Measurements from ENCODE around the gene FBXL16. TPM values are rescaled to one million over a fixed set of nuclear protein-coding genes. Genes with fewer than 3 reads are reported as not detected.

Gene FBXL16
- total and polyA plus RNA-seq, 2 experiments from 2014 or later: 0.29 to 0.54 TPM

GRCh38 chr16:751152-752006 lies 45.8 kb upstream of the FBXL16 start:
- Histone ChIP-seq H2AFZ (no peak overlapping the region), H3K27ac (no peak overlapping the region), H3K4me2 (ENCODE audit: unreplicated experiment) (no peak overlapping the region), H3K9me2 (ENCODE audit: insufficient read depth) (no peaks in the 10 kb centered on the region), H3K4me1 (ENCODE audit: insufficient read depth) (peaks cover 11% of the 10 kb centered on the region), H3K79me2 (ENCODE audit: insufficient read depth) (no peaks in the 10 kb centered on the region), H3K27me3 (replicated peaks; ENCODE audit: insufficient read depth) (peaks cover 5% of the 10 kb centered on the region; the same call in 1 of the 2 replicates), H3K9me3 (ENCODE audit: low read depth) (no peaks in the 10 kb centered on the region), H3K36me3 (ENCODE audit: low read depth) (no peaks in the 10 kb centered on the region), H4K20me1 (ENCODE audit: insufficient read depth) (no peaks in the 10 kb centered on the region), H3K9ac (no peak overlapping the region), H3F3A (ENCODE audit: insufficient read depth) (peaks cover 8% of the 10 kb centered on the region), H3K4me3 (no peak overlapping the region)
- DNase-seq: no peak
- in situ Hi-C loops (cut with MboI): no loop called here
- TF ChIP-seq EZH2phosphoT487 (IDR thresholded peaks at IDR 0.05; ENCODE audit: insufficient read depth, low read depth) (no peak), EZH2 (IDR thresholded peaks at IDR 0.05; ENCODE audit: insufficient read depth, poor library complexity, severe bottlenecking) (no peak)
- WGBS, 2 experiments (ENCODE audit: low coverage in 1 of 2, low lambda C conversion rate in 2 of 2, missing lambda C conversion rate in 2 of 2): 62 to 68% methylated on average over 33 to 39 of the region's 39 CpGs

DNA sequence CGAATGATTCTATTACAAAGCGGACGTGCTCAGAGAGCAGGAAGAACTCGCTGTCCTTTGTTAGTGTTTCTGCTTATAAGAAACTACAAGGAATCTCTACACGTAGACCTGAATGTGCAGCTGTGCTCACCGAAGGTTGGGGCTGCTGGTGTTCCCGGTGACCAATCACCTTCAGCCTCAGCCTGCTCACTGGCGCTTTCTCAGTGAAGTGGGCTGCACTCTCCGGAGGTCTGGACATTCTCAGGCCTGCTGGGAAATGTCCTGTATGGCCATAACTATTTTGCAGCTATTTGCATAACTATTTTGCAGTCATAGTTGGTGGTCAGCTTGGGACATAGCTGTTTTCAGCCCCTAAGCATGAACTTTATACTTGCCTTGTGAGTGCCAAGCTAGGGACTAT lies 44.9 kb upstream of the FBXL16 start:
- Histone ChIP-seq H3K4me2 (ENCODE audit: unreplicated experiment) (no peak overlapping the region), H2AFZ (no peak overlapping the region), H3K9ac (no peak overlapping the region), H3K4me3 (no peak overlapping the region), H4K20me1 (ENCODE audit: insufficient read depth) (no peaks in the 10 kb centered on the region), H3K9me2 (ENCODE audit: insufficient read depth) (no peaks in the 10 kb centered on the region), H3K27ac (no peak overlapping the region), H3K27me3 (replicated peaks; ENCODE audit: insufficient read depth) (peaks cover 5% of the 10 kb centered on the region; the same call in 1 of the 2 replicates), H3K79me2 (ENCODE audit: insufficient read depth) (no peaks in the 10 kb centered on the region), H3K36me3 (ENCODE audit: low read depth) (no peaks in the 10 kb centered on the region), H3F3A (ENCODE audit: insufficient read depth) (peaks cover 8% of the 10 kb centered on the region), H3K4me1 (ENCODE audit: insufficient read depth) (peaks cover 11% of the 10 kb centered on the region), H3K9me3 (ENCODE audit: low read depth) (no peaks in the 10 kb centered on the region)
- DNase-seq: no peak
- in situ Hi-C loops (cut with MboI): no loop called here
- WGBS, 2 experiments (ENCODE audit: low coverage in 1 of 2, low lambda C conversion rate in 2 of 2, missing lambda C conversion rate in 2 of 2): 37 to 41% methylated on average over 9 of the region's 9 CpGs
- TF ChIP-seq EZH2phosphoT487 (IDR thresholded peaks at IDR 0.05; ENCODE audit: insufficient read depth, low read depth): no peak

GRCh38 chr16:749010-749409 lies 43.4 kb upstream of the FBXL16 start:
- Histone ChIP-seq H3F3A (ENCODE audit: insufficient read depth) (peaks cover 8% of the 10 kb centered on the region), H3K4me3 (no peak overlapping the region), H3K79me2 (ENCODE audit: insufficient read depth) (no peaks in the 10 kb centered on the region), H2AFZ (no peak overlapping the region), H3K27me3 (replicated peaks; ENCODE audit: insufficient read depth) (peaks cover 5% of the 10 kb centered on the region; the same call in 1 of the 2 replicates), H3K36me3 (ENCODE audit: low read depth) (no peaks in the 10 kb centered on the region), H3K4me2 (ENCODE audit: unreplicated experiment) (peak overlapping the region; percentile 66), H3K9me3 (ENCODE audit: low read depth) (no peaks in the 10 kb centered on the region), H4K20me1 (ENCODE audit: insufficient read depth) (no peaks in the 10 kb centered on the region), H3K4me1 (ENCODE audit: insufficient read depth) (peaks cover 11% of the 10 kb centered on the region), H3K9ac (no peak overlapping the region), H3K9me2 (ENCODE audit: insufficient read depth) (no peaks in the 10 kb centered on the region), H3K27ac (peak overlapping the region; percentile 72)
- in situ Hi-C loops (cut with MboI): no loop called here
- peak; percentile 91 for DNase-seq
- 67 to 69% methylated on average over 6 of the region's 6 CpGs for WGBS, 2 experiments (ENCODE audit: low coverage in 1 of 2, low lambda C conversion rate in 2 of 2, missing lambda C conversion rate in 2 of 2)
- TF ChIP-seq EZH2phosphoT487 (IDR thresholded peaks at IDR 0.05; ENCODE audit: insufficient read depth, low read depth): no peak
- TF ChIP-seq EZH2 (IDR thresholded peaks at IDR 0.05; ENCODE audit: insufficient read depth, poor library complexity, severe bottlenecking): no peak

GRCh38 chr16:747978-748746 lies 42.6 kb upstream of the FBXL16 start:
- TF ChIP-seq EZH2phosphoT487 (IDR thresholded peaks at IDR 0.05; ENCODE audit: insufficient read depth, low read depth): no peak
- no peak for TF ChIP-seq EZH2 (IDR thresholded peaks at IDR 0.05; ENCODE audit: insufficient read depth, poor library complexity, severe bottlenecking)
- Histone ChIP-seq H3K9ac (no peak overlapping the region), H3K4me2 (ENCODE audit: unreplicated experiment) (no peak overlapping the region), H3K36me3 (ENCODE audit: low read depth) (no peaks in the 10 kb centered on the region), H3K9me2 (ENCODE audit: insufficient read depth) (no peaks in the 10 kb centered on the region), H3K4me1 (ENCODE audit: insufficient read depth) (peaks cover 11% of the 10 kb centered on the region), H4K20me1 (ENCODE audit: insufficient read depth) (no peaks in the 10 kb centered on the region), H3K79me2 (ENCODE audit: insufficient read depth) (no peaks in the 10 kb centered on the region), H3F3A (ENCODE audit: insufficient read depth) (peaks cover 8% of the 10 kb centered on the region), H3K27ac (no peak overlapping the region), H2AFZ (no peak overlapping the region), H3K9me3 (ENCODE audit: low read depth) (no peaks in the 10 kb centered on the region), H3K4me3 (no peak overlapping the region), H3K27me3 (replicated peaks; ENCODE audit: insufficient read depth) (peaks cover 5% of the 10 kb centered on the region; the same call in 1 of the 2 replicates)
- DNase-seq: no peak
- in situ Hi-C loops (cut with MboI): no loop called here
- WGBS, 2 experiments (ENCODE audit: low coverage in 1 of 2, low lambda C conversion rate in 2 of 2, missing lambda C conversion rate in 2 of 2): 77% methylated on average over 38 to 39 of the region's 39 CpGs

All from GM23248 (cell line).